GM21526 (cell line): ENCODE results near the gene ADAMTS17.

Experiments
- ATAC-seq: cut with Tn5 transposase; IDR thresholded peaks from one replicate; pipeline ENCODE4 v1.9.1; 2021; ENCODE audit warnings: moderate library complexity; ENCODE audit not compliant: unreplicated experiment, low FRiP score

ADAMTS17 gene

DNA sequence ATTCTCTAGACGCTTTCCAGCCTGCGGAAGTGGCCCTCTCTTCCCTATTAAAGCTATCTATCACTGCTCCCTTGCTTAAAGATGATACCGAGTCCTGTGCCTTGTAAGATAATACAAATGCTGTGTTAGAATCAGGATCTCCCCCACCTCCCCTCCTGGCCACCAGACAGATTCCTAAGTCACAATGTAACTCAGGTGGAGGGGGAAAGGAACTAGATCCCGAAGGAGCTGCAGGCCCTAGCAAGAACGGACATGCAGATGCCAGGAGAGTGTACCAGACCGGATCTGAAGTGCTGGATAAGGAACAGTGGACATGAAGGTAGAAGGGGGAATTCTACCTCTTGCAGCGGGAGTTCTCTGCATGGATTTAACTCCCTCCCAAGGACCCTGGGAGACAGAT, 377.8 kb downstream of the ADAMTS17 start:
- no peak for ATAC-seq

DNA sequence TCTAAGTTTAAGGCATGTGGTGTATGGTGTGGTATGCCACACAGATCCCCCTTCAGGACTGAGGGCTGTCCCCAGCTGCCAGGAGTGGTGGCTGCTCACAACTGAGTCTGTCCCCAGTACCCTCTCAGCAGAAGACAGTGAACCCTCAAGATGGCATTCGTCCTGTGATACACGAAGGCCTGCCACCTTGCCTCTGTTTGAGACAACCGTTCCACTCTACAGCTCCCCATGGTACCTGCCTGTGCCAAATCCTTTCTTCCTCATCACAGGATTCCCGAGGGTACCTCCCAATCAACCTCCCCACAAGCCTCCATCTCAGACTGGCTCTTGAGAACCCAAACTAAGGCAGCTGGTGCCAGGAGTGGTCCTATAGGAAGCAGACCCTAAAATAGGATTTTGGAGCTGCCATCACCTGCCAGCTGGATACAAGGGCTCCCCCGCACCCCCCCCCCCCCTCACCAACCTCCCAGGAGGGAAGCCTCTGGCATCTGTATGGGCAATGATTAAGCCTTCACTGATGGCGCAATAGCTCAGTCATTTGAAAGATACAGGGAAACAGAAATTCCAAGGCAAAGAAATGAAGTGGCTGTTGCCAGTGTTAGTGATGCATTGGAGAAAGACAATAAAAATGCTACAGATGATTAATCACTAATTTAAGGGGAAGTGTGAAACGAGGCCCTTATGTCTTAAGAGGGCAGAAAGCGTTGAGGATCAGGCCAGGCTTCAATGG, 378.5 kb downstream of the ADAMTS17 start:
- no peak for ATAC-seq

DNA sequence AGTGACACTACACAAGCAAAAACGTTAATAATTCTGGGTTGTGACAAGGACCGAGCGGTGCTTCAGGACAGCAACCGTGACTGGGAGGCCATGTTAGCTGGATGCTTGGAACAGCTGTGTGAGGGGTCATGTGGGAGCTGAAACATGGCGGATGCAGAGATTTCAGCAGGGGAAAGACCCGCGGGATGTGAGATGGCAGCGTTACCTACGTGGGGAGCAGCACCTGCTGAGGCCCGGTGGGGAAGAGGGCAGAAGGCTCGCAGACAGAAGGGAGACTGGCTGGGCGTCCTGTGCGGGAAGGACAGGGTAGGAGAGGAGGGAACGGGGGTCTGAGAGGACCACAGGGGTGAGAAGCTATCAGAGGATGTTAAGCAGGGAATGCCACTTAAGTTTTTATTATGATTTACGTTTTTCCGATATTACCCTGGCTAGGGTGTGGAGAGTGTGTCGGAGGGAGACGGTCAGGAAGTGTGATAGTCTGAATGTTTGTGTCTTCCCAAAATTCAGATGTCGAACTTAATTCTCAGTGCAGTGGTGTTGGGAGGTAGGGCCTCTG, 379.7 kb downstream of the ADAMTS17 start:
- no peak for ATAC-seq

DNA sequence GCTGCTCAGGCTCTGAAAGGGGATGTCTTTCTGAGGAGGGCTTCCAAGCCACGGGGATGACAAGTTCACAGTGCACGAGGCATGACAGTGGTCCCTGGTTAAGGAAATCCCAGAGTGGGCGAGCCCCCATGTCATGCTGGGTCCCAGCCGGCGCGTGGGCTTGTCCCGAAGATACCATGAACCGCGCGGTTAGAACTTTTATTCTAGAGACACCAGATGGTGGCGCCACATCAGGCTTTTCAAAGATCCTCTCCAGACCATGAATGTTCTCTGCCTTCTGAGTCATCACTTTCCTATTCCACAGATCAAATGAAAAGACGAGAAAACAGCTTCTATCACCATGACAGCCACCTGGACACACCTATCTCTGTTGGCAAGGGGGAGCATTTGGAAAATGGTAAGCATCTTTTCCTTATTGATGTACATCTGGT, 380.7 kb downstream of the ADAMTS17 start:
- ATAC-seq: no peak

DNA sequence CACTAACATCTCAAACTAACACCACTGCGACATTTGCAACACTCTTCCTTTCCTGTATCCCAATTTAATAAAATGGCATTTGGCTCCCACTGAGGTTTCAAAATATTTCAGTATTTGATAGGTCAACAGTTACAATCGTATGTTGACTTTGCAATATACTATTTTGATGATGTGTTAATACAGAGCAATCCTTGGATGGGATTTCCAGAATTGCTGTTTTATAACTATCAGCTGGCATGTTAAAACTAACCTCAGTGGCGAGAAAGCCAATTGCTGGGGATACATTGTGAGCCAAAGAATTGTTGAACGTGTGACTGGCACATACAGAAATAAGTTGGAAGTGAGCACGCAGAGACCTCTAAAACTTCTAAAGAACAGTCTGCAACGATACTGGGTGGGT, 382.4 kb downstream of the ADAMTS17 start:
- no peak for ATAC-seq

DNA sequence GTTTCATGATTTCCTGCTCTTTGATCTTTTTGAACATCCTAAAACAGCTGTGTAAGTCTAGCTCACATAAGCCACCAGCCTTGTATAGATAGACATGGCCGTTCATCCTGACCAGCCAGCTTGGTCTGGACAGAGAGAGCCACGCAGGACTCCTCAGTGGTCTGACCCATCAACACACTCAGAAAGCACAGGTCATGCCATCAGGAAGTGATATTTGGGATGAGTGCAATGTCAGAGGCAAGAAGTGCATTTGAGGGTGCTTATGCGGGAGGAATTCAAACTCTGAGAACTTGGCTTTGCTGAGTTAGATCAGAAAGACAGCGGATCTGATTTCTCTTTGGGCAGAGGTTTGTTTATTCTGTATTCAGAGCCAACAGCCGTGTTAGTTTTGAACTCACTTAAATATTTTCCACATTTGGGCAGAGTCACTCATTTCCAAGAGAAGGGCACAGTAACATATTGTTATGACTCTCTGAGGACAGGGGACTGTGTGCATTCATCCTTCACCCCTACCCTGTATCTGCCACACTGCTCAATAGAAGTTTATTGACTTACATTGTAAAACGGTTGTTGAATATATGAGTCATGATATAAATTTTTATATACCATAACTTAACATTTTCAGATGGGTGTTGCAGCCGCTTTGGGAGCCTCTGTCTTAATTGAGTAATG, 383.2 kb downstream of the ADAMTS17 start:
- no peak for ATAC-seq

DNA sequence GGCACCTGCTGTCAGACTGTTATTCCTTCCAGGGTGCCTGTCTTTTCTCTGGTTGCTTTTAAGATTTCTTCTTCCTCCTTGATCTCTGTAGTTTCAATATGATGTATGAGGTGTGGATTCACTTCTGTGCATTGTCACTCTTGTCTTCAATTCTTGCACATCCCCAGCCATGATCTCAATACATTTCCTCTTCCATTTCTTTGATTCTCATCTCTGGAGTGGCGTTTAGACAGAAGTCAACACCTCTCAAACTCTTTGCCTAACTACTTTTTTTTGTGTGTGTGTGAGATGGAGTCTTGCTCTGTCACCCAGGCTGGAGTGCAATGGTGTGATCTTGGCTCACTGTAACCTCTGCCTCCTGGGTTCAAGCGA, 384.1 kb downstream of the ADAMTS17 start:
- no peak for ATAC-seq

DNA sequence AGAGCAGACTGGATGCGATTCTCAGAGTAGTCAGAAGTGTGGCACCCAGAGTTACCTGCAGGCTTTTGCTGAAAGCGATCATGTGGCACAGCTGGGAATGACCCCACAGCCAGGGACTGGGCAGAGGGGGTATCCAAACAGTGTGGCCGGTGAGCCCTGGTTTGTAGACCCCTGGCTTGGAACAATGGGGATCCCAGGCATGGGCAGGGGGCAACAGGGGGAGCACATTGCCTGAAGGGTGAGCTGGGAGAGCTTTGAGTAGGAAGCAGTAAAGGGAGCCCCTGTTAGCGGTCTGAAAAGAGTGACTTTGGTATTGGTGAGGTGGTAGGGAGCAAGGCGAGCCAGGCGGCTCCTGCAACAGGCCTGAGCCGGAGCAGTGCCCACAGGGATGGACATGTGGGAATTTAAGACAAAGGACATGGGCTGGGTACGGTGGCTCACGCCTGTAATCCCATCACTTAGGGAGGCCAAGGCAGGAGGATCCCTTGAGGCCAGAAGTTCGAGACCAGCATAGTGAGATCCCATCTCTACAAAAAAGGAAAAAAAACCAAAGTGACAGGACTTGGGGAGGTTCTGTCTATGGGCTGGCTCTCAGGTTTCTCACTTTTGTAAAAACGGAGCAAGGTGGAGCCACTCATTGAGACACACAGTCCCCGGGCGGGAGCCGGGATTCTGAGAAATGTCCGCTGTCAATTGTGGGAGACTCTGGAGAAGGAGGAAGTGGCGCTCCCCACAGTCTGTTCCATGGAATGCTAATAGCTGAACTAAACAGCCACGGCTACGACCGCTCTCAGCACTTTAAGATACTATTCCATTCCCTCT, 384.7 kb downstream of the ADAMTS17 start:
- ATAC-seq: no peak

DNA sequence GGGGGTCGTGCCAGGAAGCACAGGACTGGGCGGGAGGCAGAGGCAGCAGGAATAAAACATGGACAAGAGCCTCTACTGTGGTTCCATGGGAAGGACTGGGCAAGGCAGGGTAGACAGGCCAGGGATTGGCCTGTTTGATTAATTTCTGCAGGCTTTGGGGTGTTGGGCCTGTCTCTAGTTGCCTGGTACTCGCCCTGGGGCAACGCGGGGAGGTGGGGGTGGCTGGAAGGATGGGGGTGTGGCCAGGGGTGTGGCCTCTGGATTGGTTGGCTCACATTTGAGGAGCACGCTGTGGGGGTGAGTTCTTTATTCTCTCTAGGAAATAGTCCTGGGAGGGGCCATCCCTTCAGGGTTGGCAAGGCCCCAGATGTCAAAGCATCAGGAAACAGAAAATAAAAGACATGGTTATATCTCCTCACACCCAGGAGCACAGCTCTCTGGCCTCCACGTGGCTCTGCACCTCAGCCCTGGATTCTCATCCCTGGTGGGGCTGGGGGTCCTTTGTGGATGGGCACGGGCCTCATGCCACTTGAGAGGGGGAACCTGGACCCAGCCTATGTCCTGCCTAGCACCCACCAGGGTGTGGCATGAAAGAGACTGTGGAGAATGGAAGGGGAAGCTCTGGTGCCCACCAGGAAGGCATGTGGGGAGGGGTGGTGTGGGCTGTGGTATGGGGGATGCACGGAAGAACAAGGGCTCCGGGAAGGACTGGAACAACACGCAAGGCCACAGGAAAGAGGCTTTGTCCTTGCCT, 385.6 kb downstream of the ADAMTS17 start:
- ATAC-seq: no peak

DNA sequence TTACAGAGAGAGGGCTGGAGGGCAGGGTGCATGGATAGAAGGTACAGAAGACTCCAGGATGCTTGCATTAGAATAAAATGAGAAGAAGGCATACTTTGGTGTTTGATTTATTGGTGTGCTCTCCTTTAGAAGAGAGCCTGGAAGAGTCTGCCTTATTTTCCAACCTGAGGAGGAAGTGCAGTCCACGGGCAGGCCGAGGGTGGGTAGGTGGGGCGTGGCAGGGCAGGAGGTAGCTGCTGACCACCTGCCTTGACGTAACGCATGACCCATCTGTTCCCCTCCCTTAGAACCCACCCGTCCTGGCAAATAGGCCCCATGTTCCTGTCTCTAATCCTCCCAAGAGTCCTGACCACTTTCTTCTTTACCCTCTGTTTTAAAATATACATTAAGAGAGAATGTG, 386.2 kb downstream of the ADAMTS17 start:
- ATAC-seq: no peak

DNA sequence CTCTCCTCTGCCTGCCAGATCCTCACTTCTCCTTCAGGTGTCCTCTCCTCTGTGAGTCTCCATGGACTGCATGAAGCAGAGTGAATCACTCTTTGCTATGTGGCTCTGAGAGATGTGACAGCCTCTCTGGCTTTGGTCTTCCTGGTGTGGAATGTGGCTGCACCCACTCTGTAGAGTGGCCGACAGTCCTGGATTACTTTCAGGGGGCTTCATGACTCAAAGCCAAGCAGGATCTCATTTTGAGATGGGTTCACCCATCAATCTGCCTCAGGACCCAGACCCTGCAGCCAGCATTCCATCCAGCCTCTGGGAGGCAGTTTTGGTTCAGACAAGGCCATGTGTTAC, 386.6 kb downstream of the ADAMTS17 start:
- ATAC-seq: no peak

DNA sequence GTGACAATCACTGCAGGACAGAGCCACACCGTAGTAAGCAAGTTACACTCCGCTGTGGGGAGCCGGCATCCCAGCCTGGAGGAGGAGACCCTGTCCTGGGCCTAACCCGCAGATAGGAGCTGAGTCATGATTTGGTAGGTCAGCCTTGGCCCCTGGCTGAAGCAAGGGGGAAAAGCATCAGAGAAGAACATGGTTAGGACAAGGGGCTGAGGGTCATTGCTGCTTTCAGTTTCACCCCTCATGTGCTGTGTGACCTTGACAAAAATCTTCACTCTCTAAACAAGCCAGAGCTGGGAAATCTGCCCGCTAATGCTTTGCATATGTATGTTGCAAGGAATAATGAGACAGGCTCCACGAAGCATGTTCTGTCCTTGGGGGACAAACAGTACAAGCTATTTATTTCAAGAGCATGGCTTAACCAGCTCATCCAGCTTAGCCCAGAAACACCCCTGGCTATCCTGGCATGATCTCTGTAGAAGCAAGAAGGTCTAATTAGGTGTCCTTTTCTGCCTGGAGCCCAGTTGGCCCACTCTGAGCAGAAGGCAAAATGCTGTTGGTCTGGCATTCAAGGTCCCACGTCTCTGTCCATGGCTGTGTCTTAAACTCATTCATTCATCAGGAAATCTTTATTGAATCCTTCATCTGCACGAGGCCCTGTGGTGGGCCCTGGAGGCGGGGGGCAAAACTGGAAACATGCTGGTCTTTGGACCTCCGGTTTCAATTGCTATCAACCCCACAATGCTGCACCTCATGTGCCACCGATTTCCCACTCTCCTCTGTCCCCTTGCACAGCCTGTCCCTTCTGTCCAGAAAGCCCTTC, 387.2 kb downstream of the ADAMTS17 start:
- no peak for ATAC-seq

DNA sequence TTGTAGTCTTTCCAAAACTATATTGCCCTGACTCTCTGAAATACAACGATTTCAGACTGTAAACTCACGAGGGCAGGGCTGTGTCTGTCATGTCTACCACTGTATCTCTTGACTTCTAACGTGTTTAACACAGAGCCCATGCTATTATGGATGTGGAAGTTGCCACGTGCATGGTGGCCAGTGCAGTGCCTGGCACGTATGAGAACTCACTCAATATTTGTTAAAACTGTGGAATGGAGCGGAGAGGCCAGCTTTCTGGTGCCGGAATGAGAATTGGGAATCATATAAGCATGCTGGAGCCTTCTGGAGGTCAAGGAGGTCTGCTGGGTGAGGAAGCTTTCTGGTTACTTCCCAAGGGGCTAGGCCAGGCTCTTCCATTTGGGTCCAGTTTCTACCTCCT, 387.9 kb downstream of the ADAMTS17 start:
- ATAC-seq: no peak

DNA sequence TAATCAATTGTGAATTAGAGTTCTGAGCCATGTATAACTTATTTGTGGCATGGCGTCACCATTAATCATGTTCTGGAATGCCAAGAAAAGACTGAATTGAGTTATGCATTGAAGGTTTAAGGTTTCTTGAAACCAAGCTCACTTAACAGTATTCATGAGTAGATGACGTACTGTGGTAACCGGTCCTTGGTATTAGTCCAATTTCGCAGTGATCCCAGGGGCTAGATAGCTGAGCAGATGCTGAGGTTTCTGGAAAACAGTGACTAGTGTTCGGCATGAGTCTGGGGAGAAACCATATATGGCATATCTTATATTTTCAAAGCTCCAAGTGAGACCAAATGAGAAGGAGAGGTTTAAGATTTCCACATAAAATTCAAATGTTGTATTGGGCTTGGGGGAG, 390.3 kb downstream of the ADAMTS17 start:
- no peak for ATAC-seq

DNA sequence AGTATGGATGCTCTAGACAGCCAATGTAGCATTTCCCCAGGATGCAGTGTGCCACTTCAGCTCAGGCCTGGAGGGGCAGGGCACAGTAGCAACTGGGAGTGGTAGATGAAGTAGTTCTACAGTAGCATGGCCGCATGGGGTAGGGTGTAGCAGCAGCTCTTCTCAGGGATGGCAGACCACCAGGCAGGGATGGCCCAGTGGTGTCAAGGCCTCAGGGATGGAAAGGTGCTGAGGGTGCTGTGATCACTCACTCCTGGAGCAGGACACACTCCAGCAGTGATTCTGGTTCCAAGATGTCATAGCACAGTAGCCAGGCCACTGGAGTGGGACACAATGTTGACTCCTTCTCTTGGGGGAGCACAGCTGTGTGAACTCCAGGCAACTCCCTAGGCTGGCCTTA, 397.6 kb downstream of the ADAMTS17 start:
- ATAC-seq: no peak

DNA sequence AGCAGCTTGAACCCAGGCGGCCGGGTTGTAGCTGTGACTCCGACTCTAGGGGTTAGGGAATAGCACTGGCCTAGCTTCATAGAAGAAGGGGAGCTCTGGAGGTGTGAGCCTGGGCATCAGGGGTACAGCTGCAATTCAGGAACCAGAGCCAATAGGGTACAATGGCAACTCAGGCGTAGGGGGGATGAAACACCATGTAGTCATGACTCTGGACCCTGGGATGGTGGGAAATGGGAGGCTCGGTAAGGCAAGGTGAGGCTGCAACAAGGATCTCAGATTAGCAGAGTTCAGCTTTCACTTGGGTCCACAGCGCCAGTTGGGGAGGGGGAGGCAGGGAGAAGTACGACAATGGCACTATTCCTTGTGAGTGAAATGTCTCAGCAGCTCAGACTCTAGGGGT, 398.3 kb downstream of the ADAMTS17 start:
- ATAC-seq: no peak

DNA sequence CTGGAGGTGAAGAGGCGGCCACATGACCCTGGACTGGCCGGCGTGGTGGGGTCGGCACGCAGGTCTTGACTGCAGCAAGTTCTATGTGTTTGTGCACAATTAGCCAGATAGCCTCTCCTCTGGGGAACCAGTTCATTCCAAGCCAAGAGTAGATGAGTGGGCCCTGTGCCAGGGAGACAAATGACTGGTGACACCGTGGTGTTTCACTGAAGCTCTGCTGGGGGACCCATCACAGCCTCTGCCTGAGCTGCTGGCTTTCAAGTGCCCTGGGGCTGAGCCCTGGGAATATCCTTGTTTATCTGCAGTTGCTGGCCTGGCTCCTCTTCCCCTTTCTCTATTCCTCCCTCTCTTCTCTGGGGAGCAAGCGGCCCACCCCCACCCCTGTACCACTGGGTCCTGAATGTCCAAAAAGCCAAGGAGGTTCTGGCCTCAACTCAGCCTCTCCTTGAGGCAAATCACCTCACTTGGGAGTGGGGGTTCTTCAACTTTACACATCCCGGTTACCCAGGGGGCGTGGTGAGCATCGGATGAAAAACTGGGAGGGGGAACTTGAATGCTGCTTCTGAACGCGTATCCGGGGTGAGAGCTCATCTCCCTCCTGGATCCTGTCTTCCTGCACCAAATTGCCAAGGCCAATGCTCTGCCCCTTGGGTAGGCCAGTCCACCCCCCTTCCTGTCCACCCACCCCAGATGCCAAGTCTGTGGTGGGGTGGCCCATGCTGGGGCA, 408.9 kb downstream of the ADAMTS17 start:
- no peak for ATAC-seq

DNA sequence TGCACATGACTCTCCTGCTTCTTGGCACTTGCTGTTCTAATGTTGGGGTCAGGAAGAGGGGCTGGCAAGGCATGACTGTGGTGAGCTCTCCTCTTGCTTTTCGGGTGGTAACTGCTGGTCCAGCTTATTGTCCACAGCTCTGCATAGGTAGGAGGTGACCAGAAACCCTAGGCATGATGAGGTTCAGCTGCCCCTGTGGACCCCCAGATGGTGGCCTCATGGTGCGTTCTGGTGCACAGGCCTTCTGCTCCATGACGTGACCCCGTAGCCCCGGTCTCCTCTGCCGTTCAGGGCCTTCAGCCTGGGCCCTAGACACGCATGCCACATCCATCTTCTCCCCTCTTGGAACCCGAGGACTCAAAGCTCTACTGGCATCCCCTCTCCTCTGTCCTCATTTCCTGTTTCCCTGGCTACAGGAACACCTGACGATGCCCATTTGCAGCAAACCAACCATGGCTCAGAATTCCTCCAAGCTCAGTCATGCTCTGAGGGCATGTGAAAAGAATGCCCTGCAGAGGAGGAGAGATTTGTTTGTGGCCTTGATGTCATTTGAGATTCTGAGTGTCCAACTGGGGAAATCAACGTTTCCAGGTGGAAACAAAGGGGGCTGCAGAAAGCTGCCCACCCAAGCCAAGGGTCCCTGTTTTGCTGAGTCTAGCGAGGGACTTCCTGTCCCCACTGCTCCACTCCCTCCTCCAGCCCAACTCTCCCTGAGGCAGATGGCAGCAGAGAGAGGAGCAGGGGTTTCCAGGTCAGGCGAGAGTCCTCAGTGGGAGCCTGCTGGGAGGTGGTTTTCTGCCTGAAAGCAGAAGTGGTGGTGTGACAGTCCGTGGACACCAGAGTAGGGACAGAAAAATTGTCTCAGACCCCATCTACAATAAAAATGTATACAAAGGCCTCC, 409.8 kb downstream of the ADAMTS17 start:
- no peak for ATAC-seq
